Right cardiac atrium (tissue), 5 donors: Measurements from ENCODE around the gene ADK. TPM values are rescaled to one million over a fixed set of nuclear protein-coding genes. Genes with fewer than 3 reads are reported as not detected.
A peak's percentile ranks its signal among the peaks of the same experiment; 100 is the strongest.

ENCODE experiments used
- ATAC-seq, 2 donors: fragments of 200-7000 bp; cut with Tn5 transposase; one replicate each; pipeline versions ENCODE4 v1.8.0 to v1.9.1; 2020; ENCODE audit warnings: moderate library complexity in 2 of 2, mild to moderate bottlenecking in 1 of 2
- DNase-seq, 3 donors: peaks; one replicate each; pipeline ENCODE4 v3.0.0-alpha.2; 2020
- H3K27ac ChIP-seq: one replicate; pipeline ENCODE4 v1.5.1; 2013; ENCODE audit warnings: mild to moderate bottlenecking, low read length, control low read depth, moderate library complexity
- H3K27me3 ChIP-seq: one replicate; pipeline ENCODE4 v1.6.1; 2013; ENCODE audit not compliant: control insufficient read depth, insufficient read depth
- H3K4me1 ChIP-seq: one replicate; pipeline ENCODE4 v1.6.1; 2013; ENCODE audit warnings: low read length; ENCODE audit not compliant: control insufficient read depth, insufficient read depth
- H3K4me3 ChIP-seq: one replicate; pipeline ENCODE4 v1.5.1; 2013; ENCODE audit warnings: low read length, control low read depth
- H3K9me3 ChIP-seq: one replicate; pipeline ENCODE4 v1.6.1; 2013; ENCODE audit warnings: low read length; ENCODE audit not compliant: control insufficient read depth
- WGBS: extraction: QIAGEN DNeasy Blood & Tissue Kit; methylation state at CpG from one replicate; pipeline ENCODE4 v1.1.7; 2013; 5-methylcytosine and 5-hydroxymethylcytosine counted together
- intact Hi-C, 4 donors: fragments of 100-400 bp; cut with DNase I; formaldehyde crosslinking; loops; one replicate each; pipeline versions ENCODE4 v1.11.0 to v1.14.0; 2022 to 2023
- polyA plus RNA-seq: library from polyadenylated mRNA; stranded (reverse); fragments of 200-250 nt; gene quantifications from one replicate; pipeline ENCODE4 v1.2.3, GENCODE V29; 2013
- total RNA-seq, 4 donors: library from RNA; stranded (reverse); fragmentation: NEBNext Ultra II Directional; extraction: Animal tissue kit (Norgen Biotek cat#: 25700); gene quantifications; one replicate each; pipeline ENCODE4 v1.2.1, GENCODE V29; 2021
- donor health status: healthy with polysubstance abuse.
- donor health status: DM: no; HTN: yes; CAD: no.
- donor health status: DM: no; HTN: no; CAD: no.
- donor health status: DM: no; HTN: yes; CAD: no; lungs with severe emphysema.
- donor health status: DM: yes; HTN: yes; CAD: no.

The ADK gene
- total and polyA plus RNA-seq, 5 donors, result 34.5 to 42.2 (median 41.0) TPM

DNA sequence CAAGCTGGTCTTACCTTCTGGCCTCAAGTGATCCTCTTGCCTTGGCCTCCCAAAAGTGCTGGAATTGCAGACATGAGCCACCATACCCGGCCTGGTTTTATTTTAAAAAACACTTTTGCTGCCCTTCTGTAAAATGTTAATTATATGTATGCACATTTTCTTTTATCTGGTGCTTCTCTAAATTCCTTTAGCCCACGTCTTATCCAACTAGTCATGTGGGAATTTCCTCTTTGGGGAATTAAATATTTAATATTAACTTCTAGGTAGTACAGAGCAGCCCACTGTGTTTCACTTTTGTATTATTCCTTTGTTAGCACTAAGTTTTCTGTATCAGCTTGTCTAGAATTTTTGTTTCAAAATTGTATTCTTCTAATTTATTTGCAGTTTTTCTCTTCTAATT, 493.7 kb downstream of the ADK start:
- WGBS, result 88% methylated on average over 2 of the region's 2 CpGs
- Histone ChIP-seq H3K4me3 (no peak overlapping the region), H3K4me1 (no peaks in the 10 kb centered on the region), H3K27ac (no peak overlapping the region), H3K9me3 (no peaks in the 10 kb centered on the region), H3K27me3 (no peaks in the 10 kb centered on the region)
- intact Hi-C loops, result no loop called here
- ATAC-seq, result no peak
- DNase-seq, result no peak

DNA sequence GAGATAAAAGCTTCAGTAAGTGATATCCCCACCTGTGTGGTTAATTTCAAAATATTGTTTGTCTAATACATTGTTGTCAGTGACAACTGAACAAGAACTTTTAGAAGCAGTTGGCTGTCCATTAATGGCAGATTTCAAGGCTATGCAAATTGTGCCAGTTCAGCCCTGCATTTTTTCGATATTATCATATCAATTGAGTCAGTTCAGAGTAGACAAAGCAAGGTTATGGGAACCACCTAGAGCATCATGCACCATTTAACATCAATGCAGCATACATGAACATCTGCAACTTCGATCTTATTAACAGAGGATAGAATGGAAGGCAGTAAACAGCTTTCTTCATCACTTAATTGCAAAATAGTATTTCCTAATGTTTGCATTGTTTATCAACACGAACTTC, 494.7 kb downstream of the ADK start:
- H3K4me3 ChIP-seq, result no peak overlapping the region
- H3K4me1 ChIP-seq, result no peaks in the 10 kb centered on the region
- H3K27me3 ChIP-seq, result no peaks in the 10 kb centered on the region
- 97% methylated on average over 3 of the region's 3 CpGs for WGBS
- no peak overlapping the region for H3K27ac ChIP-seq
- H3K9me3 ChIP-seq, result no peaks in the 10 kb centered on the region
- DNase-seq (no peak), ATAC-seq (no peak)
- intact Hi-C loops, result no loop called here

- H3K9me3 ChIP-seq, result no peaks in the 10 kb centered on the region
- H3K27ac ChIP-seq, result no peak overlapping the region
- H3K4me1 ChIP-seq, result no peaks in the 10 kb centered on the region
- intact Hi-C loops, result no loop called here
- DNase-seq (no peak), ATAC-seq (no peak)
- H3K4me3 ChIP-seq, result no peak overlapping the region
- 79% methylated on average over 1 of the region's 1 CpG for WGBS
- H3K27me3 ChIP-seq, result no peaks in the 10 kb centered on the region
Measured at GRCh38 chr10:74650613-74651012, 499.6 kb downstream of the ADK start.

- Histone ChIP-seq H3K4me3 (no peak overlapping the region), H3K27ac (no peak overlapping the region), H3K27me3 (no peaks in the 10 kb centered on the region), H3K9me3 (no peaks in the 10 kb centered on the region), H3K4me1 (no peaks in the 10 kb centered on the region)
- DNase-seq, result no peak
- intact Hi-C loops, result no loop called here
- no peak for ATAC-seq
Measured at GRCh38 chr10:74651565-74651964, 500.5 kb downstream of the ADK start.

- intact Hi-C loops, result no loop called here
- ATAC-seq, result no peak
- no peaks in the 10 kb centered on the region for H3K4me1 ChIP-seq
- WGBS, result 98% methylated on average over 7 of the region's 7 CpGs
- DNase-seq, result no peak
- H3K4me3 ChIP-seq, result no peak overlapping the region
- no peaks in the 10 kb centered on the region for H3K27me3 ChIP-seq
- H3K27ac ChIP-seq, result no peak overlapping the region
- no peaks in the 10 kb centered on the region for H3K9me3 ChIP-seq
Measured at GRCh38 chr10:74652664-74653063, 501.6 kb downstream of the ADK start.

GRCh38 chr10:74658511-74658910, 507.5 kb downstream of the ADK start:
- 94% methylated on average over 5 of the region's 5 CpGs for WGBS
- no peaks in the 10 kb centered on the region for H3K27me3 ChIP-seq
- intact Hi-C loops, result no loop called here
- ATAC-seq (no peak), DNase-seq (no peak)
- H3K4me1 ChIP-seq, result no peaks in the 10 kb centered on the region
- H3K9me3 ChIP-seq, result no peaks in the 10 kb centered on the region
- H3K4me3 ChIP-seq, result no peak overlapping the region
- no peak overlapping the region for H3K27ac ChIP-seq

GRCh38 chr10:74662635-74663034, 511.6 kb downstream of the ADK start:
- ATAC-seq (no peak), DNase-seq (no peak)
- no peaks in the 10 kb centered on the region for H3K9me3 ChIP-seq
- H3K4me3 ChIP-seq, result no peak overlapping the region
- H3K27ac ChIP-seq, result no peak overlapping the region
- WGBS, result 94% methylated on average over 3 of the region's 3 CpGs
- H3K4me1 ChIP-seq, result no peaks in the 10 kb centered on the region
- H3K27me3 ChIP-seq, result no peaks in the 10 kb centered on the region
- intact Hi-C loops, result no loop called here

DNA sequence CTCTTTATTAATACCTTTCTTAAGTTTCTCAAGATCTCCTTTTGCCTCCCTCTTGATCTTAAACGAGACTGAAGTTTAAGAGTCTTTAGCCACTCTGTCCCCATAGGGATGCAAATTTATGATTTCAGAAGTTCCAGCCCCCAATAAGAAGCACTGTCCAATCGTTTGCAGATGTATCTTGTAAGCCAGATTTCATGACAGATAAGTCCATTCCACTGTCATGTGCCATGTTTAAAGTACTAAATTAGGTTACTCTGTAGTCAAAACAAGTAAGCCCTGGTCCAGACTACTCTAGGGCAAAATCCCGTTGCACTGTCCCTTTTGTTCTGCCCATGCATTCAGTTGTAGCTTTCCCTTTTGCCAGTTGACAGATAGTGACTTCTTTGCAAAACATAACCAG, 518.2 kb downstream of the ADK start:
- ATAC-seq (no peak), DNase-seq (no peak)
- no peak overlapping the region for H3K4me3 ChIP-seq
- H3K27ac ChIP-seq, result no peak overlapping the region
- H3K4me1 ChIP-seq, result peaks cover 5% of the 10 kb centered on the region
- H3K27me3 ChIP-seq, result no peaks in the 10 kb centered on the region
- 56% methylated on average over 3 of the region's 3 CpGs for WGBS
- no peaks in the 10 kb centered on the region for H3K9me3 ChIP-seq
- intact Hi-C loops, result no loop called here

DNA sequence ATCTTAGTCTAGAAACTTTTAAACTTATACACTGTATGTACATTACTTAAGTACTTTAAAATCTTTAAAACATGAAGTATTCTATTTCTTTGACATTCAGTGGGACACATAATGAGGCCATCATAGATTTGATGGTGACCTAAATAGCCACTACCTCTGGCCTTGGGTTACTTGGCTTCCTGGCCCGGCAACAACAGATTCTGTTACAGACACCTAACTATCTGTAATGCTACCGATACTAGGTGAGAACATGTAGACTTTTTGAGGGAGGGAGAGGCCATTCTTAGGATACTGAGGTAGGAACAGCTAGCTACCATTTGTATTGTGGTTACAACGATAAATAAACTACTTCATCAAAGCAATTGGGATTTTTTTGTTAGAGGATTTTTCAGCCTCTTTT, 520.7 kb downstream of the ADK start:
- Histone ChIP-seq H3K9me3 (no peaks in the 10 kb centered on the region), H3K4me3 (no peak overlapping the region), H3K27me3 (no peaks in the 10 kb centered on the region), H3K27ac (no peak overlapping the region), H3K4me1 (peaks cover 5% of the 10 kb centered on the region)
- DNase-seq (no peak), ATAC-seq (no peak)
- intact Hi-C loops, result no loop called here
- 70% methylated on average over 3 of the region's 3 CpGs for WGBS

DNA sequence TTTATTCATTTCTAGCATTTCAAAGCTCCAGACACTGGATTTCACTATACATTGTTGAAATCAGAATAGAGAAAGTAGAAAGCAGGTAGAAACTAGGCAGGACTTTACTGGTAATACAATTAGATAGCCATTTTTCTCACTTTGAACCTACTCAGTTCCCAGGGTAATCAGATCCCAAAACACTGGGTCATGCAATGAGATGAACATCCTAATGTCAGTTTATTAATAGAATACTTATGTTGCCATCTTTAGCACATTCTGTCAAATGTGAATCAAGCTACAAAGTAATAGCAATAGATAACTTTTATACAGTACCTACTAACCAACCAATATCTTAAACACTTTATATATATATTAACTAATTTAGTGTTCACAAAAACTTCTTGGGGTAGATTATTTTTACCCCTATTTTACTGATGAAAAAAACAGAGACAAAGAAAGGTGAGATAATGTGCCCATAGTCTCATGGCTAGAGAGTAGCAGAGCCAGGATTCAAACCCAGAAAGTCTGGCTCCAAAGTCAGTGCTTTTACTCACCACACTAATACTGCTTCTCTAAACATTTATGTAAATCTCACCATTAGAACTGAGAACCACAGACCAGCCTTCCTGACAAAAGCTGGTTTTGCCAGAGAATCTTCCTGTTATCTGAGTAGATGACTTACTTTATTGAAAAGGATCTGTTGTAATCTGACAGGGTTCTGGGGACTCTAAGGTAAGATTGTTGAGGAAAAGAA, 521.6 kb downstream of the ADK start:
- peak in 1 of 2 donors; percentile 47 for ATAC-seq
- Histone ChIP-seq H3K9me3 (no peaks in the 10 kb centered on the region), H3K4me3 (no peak overlapping the region), H3K27ac (no peak overlapping the region), H3K4me1 (peaks cover 5% of the 10 kb centered on the region), H3K27me3 (no peaks in the 10 kb centered on the region)
- DNase-seq, result no peak
- intact Hi-C loops, result no loop called here

DNA sequence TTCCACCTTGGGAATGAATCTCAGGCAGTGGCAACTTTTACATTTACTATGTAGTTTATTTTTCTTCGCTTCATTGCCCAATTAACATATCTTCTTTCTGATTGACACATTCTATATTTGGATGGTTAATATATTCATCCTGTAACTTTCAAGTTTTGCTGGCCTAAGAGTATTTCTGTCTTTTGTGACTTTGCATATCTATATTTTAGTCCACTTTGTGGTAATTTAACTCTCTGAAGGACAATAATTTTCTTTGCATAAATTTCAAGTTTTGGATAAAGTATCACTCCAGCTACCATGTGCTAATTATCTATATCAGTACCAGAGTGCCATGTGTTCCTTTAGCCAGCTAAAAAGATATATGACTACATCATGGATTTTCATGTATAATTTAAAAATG, 523.9 kb downstream of the ADK start:
- DNase-seq (no peak), ATAC-seq (no peak)
- Histone ChIP-seq H3K4me1 (peaks cover 5% of the 10 kb centered on the region), H3K27ac (no peak overlapping the region), H3K4me3 (no peak overlapping the region), H3K27me3 (no peaks in the 10 kb centered on the region), H3K9me3 (no peaks in the 10 kb centered on the region)
- 98% methylated on average over 1 of the region's 1 CpG for WGBS
- intact Hi-C loops, result no loop called here

DNA sequence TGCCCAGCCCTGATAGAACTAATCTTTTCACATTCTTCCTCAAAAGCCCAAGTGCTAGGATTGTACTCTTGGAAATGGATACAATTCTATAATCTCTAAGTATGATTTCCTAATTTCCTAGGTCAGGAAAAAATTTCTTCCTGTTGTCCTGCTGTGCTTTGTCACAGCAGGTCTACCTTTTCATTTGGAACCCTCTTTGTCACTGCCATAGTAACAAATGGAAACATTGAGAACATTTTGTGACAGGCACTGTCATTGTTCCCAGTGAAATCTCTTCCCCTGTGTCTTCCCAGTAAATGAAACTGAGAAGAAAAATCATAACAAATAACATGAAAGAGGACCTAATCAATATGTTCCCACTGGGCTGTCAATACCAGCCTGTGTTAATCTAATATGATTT, 524.5 kb downstream of the ADK start:
- no peak overlapping the region for H3K4me3 ChIP-seq
- ATAC-seq, result no peak
- H3K27ac ChIP-seq, result no peak overlapping the region
- H3K27me3 ChIP-seq, result no peaks in the 10 kb centered on the region
- DNase-seq, result no peak
- peaks cover 5% of the 10 kb centered on the region for H3K4me1 ChIP-seq
- intact Hi-C loops, result no loop called here
- H3K9me3 ChIP-seq, result no peaks in the 10 kb centered on the region
